WTC11 (cell line): ENCODE results near the gene RBM26. TPM values are rescaled to one million over a fixed set of nuclear protein-coding genes. Genes with fewer than 3 reads are reported as not detected.

ENCODE experiments used
- ATAC-seq: fragments of 200-7000 bp; cut with Tn5 transposase; 2 replicates; pipeline ENCODE4 v1.10.0; 2021; ENCODE audit warnings: mild to moderate bottlenecking, moderate library complexity
- CTCF ChIA-PET: fragments of 300-600 bp; sonication (Branson Sonifier 250); formaldehyde crosslinking; loops from one replicate; lab custom pipeline; 2021; ENCODE audit warnings: antibody characterized with exemption; lab: Charles Lee
- POLR2A ChIA-PET: fragments of 350-600 bp; sonication (Branson Sonifier 250); formaldehyde crosslinking; loops from one replicate; lab custom pipeline; 2021; ENCODE audit warnings: antibody characterized with exemption; lab: Charles Lee
- DNase-seq: peaks from one replicate; pipeline ENCODE4 v3.0.0; 2021; ENCODE audit warnings: low spot score
- H3K27ac Mint-ChIP-seq: 2 replicates; pipeline ENCODE4 v1.8.0; 2021; ENCODE audit warnings: mixed read lengths
- H3K27me3 Mint-ChIP-seq: 2 replicates; pipeline ENCODE4 v1.8.0; 2021; ENCODE audit warnings: low read depth, mild to moderate bottlenecking, moderate library complexity, mixed read lengths
- H3K36me3 Mint-ChIP-seq: 2 replicates; pipeline ENCODE4 v1.8.0; 2021; ENCODE audit warnings: mixed read lengths
- H3K4me1 Mint-ChIP-seq: 2 replicates; pipeline ENCODE4 v1.8.0; 2022; ENCODE audit warnings: mixed read lengths
- H3K4me3 Mint-ChIP-seq: 2 replicates; pipeline ENCODE4 v1.8.0; 2021; ENCODE audit warnings: mild to moderate bottlenecking, moderate library complexity, mixed read lengths
- H3K9me3 Mint-ChIP-seq: 2 replicates; pipeline ENCODE4 v1.8.0; 2021; ENCODE audit warnings: mixed read lengths
- CREM ChIP-seq: sonication (generic); formaldehyde crosslinking; IDR thresholded peaks from 2 replicates; pipeline ENCODE4 v1.8.1; 2022; ENCODE audit warnings: mild to moderate bottlenecking, missing genetic modification reagents, moderate library complexity
- E2F4 ChIP-seq: sonication (generic); formaldehyde crosslinking; IDR thresholded peaks from 2 replicates; pipeline ENCODE4 v1.8.1; 2022; ENCODE audit warnings: low read depth, mild to moderate bottlenecking, moderate library complexity, missing genetic modification reagents, borderline replicate concordance
- E2F5 ChIP-seq: sonication (generic); formaldehyde crosslinking; IDR thresholded peaks from 2 replicates; pipeline ENCODE4 v1.8.1; 2022; ENCODE audit warnings: mild to moderate bottlenecking, moderate library complexity, missing genetic modification reagents
- FOXJ3 ChIP-seq: sonication (generic); formaldehyde crosslinking; IDR thresholded peaks from 2 replicates; pipeline ENCODE4 v1.9.0; 2021; ENCODE audit warnings: missing genetic modification reagents, mild to moderate bottlenecking, borderline replicate concordance
- IRF1 ChIP-seq: sonication (generic); formaldehyde crosslinking; IDR thresholded peaks from 2 replicates; pipeline ENCODE4 v1.8.0; 2023; ENCODE audit warnings: missing genetic modification reagents
- IRF2 ChIP-seq: sonication (generic); formaldehyde crosslinking; IDR thresholded peaks from 2 replicates; pipeline ENCODE4 v1.8.0; 2022; ENCODE audit warnings: low read depth, missing genetic modification reagents, borderline replicate concordance
- NFATC4 ChIP-seq: fragments of 250-450 bp; sonication (Bioruptor Pico); IDR thresholded peaks from 2 replicates; pipeline ENCODE4 v1.9.0; 2021; ENCODE audit warnings: mild to moderate bottlenecking
- OVOL2 ChIP-seq: fragments of 250-450 bp; sonication (Bioruptor Pico); IDR thresholded peaks from 2 replicates; pipeline ENCODE4 v1.9.0; 2021; ENCODE audit warnings: mild to moderate bottlenecking, borderline replicate concordance
- TP53 ChIP-seq: sonication (generic); formaldehyde crosslinking; IDR thresholded peaks from 2 replicates; pipeline ENCODE4 v1.8.1; 2023; ENCODE audit warnings: mild to moderate bottlenecking, missing genetic modification reagents
- USF2 ChIP-seq: sonication (generic); formaldehyde crosslinking; IDR thresholded peaks from 2 replicates; pipeline ENCODE4 v1.8.1; 2023; ENCODE audit warnings: mild to moderate bottlenecking, missing genetic modification reagents, moderate library complexity
- ZNF671 ChIP-seq: fragments of 250-450 bp; sonication (Bioruptor Pico); IDR thresholded peaks from 2 replicates; pipeline ENCODE4 v1.8.0; 2021; ENCODE audit warnings: mild to moderate bottlenecking
- total RNA-seq: library from RNA; stranded (reverse); gene quantifications from 3 replicates; pipeline ENCODE4 v1.2.3, GENCODE V29; 2021
- TF ChIP-seq, protein P1 (sequence below): sonication (generic); formaldehyde crosslinking; IDR thresholded peaks from 2 replicates; pipeline ENCODE4 v1.8.1; 2022; ENCODE audit warnings: mild to moderate bottlenecking, missing genetic modification reagents, moderate library complexity, borderline replicate concordance
- TF ChIP-seq, protein P2 (sequence below): sonication (generic); formaldehyde crosslinking; IDR thresholded peaks from 2 replicates; pipeline ENCODE4 v1.8.0; 2022; ENCODE audit warnings: mild to moderate bottlenecking, missing genetic modification reagents
- TF ChIP-seq, protein P3 (sequence below): sonication (generic); formaldehyde crosslinking; IDR thresholded peaks from 2 replicates; pipeline ENCODE4 v1.8.1; 2023; ENCODE audit warnings: mild to moderate bottlenecking, missing genetic modification reagents
- TF ChIP-seq, protein P4 (sequence below): sonication (generic); formaldehyde crosslinking; IDR thresholded peaks from 2 replicates; pipeline ENCODE4 v1.8.0; 2022; ENCODE audit warnings: mild to moderate bottlenecking, missing genetic modification reagents
- TF ChIP-seq, protein P5 (sequence below): fragments of 250-450 bp; sonication (Bioruptor Pico); conservative IDR thresholded peaks from 2 replicates; pipeline ENCODE4 v1.9.0; 2021; ENCODE audit warnings: mild to moderate bottlenecking
- TF ChIP-seq, protein P6 (sequence below): sonication (generic); formaldehyde crosslinking; IDR thresholded peaks from 2 replicates; pipeline ENCODE4 v1.8.1; 2022; ENCODE audit warnings: low read depth, missing genetic modification reagents, borderline replicate concordance

RBM26 gene
- total RNA-seq, 1 experiment from 2014 or later: 64.1 TPM

GRCh38 chr13:79369226-79369625 is 36.8 kb downstream of the RBM26 start:
- no peaks in the 10 kb centered on the region for H3K4me1 Mint-ChIP-seq
- no peak for DNase-seq
- H3K27ac Mint-ChIP-seq: no peak overlapping the region
- TF ChIP-seq, protein P1, sequence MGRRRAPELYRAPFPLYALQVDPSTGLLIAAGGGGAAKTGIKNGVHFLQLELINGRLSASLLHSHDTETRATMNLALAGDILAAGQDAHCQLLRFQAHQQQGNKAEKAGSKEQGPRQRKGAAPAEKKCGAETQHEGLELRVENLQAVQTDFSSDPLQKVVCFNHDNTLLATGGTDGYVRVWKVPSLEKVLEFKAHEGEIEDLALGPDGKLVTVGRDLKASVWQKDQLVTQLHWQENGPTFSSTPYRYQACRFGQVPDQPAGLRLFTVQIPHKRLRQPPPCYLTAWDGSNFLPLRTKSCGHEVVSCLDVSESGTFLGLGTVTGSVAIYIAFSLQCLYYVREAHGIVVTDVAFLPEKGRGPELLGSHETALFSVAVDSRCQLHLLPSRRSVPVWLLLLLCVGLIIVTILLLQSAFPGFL (CRISPR knock-in tag): no peak
- TF ChIP-seq, protein P2, sequence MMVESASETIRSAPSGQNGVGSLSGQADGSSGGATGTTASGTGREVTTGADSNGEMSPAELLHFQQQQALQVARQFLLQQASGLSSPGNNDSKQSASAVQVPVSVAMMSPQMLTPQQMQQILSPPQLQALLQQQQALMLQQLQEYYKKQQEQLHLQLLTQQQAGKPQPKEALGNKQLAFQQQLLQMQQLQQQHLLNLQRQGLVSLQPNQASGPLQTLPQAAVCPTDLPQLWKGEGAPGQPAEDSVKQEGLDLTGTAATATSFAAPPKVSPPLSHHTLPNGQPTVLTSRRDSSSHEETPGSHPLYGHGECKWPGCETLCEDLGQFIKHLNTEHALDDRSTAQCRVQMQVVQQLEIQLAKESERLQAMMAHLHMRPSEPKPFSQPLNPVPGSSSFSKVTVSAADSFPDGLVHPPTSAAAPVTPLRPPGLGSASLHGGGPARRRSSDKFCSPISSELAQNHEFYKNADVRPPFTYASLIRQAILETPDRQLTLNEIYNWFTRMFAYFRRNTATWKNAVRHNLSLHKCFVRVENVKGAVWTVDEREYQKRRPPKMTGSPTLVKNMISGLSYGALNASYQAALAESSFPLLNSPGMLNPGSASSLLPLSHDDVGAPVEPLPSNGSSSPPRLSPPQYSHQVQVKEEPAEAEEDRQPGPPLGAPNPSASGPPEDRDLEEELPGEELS: no peak
- TF ChIP-seq, protein P3, sequence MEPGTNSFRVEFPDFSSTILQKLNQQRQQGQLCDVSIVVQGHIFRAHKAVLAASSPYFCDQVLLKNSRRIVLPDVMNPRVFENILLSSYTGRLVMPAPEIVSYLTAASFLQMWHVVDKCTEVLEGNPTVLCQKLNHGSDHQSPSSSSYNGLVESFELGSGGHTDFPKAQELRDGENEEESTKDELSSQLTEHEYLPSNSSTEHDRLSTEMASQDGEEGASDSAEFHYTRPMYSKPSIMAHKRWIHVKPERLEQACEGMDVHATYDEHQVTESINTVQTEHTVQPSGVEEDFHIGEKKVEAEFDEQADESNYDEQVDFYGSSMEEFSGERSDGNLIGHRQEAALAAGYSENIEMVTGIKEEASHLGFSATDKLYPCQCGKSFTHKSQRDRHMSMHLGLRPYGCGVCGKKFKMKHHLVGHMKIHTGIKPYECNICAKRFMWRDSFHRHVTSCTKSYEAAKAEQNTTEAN (CRISPR knock-in tag): no peak
- TF ChIP-seq E2F5: no peak
- TF ChIP-seq OVOL2 (CRISPR knock-in tag): no peak
- TF ChIP-seq IRF1 (CRISPR knock-in tag): no peak
- TF ChIP-seq, protein P4, sequence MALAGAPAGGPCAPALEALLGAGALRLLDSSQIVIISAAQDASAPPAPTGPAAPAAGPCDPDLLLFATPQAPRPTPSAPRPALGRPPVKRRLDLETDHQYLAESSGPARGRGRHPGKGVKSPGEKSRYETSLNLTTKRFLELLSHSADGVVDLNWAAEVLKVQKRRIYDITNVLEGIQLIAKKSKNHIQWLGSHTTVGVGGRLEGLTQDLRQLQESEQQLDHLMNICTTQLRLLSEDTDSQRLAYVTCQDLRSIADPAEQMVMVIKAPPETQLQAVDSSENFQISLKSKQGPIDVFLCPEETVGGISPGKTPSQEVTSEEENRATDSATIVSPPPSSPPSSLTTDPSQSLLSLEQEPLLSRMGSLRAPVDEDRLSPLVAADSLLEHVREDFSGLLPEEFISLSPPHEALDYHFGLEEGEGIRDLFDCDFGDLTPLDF (CRISPR knock-in tag): no peak
- no peak for TF ChIP-seq TP53
- TF ChIP-seq FOXJ3 (CRISPR knock-in tag): no peak
- TF ChIP-seq IRF2 (CRISPR knock-in tag): no peak
- no peak for TF ChIP-seq NFATC4
- TF ChIP-seq USF2: no peak
- TF ChIP-seq, protein P5, sequence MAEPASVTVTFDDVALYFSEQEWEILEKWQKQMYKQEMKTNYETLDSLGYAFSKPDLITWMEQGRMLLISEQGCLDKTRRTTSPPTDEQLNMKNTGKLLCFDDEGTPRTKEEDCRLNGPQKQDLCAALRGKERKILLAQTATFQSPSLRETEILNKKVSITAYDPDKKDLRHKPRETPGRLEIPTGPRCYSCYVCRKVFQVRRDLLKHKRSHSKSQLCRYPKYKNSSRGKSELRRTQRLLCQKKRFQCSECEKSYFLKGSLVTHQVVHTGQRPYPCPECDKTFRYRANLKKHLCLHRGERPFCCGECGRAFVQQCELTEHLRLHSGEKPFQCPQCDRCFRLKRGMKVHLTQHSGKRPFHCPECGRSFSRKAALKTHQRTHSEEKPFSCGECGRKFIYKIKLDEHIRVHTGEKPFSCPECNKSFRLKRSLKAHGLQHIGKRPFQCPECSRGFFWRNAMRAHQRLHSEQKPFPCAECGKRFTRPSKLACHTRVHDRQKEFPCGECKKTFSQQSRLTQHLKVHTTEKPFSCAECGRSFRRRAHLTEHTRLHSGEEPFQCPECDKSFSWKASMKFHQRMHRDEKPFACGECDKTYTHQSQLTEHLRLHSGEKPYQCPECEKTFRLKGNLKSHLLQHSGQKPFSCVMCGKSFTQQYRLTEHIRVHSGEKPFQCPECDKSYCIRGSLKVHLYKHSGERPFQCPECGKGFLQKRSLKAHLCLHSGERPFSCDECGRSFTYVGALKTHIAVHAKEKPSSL (CRISPR knock-in tag): no peak
- TF ChIP-seq, protein P6, sequence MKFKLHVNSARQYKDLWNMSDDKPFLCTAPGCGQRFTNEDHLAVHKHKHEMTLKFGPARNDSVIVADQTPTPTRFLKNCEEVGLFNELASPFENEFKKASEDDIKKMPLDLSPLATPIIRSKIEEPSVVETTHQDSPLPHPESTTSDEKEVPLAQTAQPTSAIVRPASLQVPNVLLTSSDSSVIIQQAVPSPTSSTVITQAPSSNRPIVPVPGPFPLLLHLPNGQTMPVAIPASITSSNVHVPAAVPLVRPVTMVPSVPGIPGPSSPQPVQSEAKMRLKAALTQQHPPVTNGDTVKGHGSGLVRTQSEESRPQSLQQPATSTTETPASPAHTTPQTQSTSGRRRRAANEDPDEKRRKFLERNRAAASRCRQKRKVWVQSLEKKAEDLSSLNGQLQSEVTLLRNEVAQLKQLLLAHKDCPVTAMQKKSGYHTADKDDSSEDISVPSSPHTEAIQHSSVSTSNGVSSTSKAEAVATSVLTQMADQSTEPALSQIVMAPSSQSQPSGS (CRISPR knock-in tag): no peak
- no peak for TF ChIP-seq CREM (CRISPR knock-in tag)
- TF ChIP-seq E2F4 (CRISPR knock-in tag): no peak
- TF ChIP-seq ZNF671 (CRISPR knock-in tag): no peak
- no peaks in the 10 kb centered on the region for H3K9me3 Mint-ChIP-seq
- peaks cover 61% of the 10 kb centered on the region for H3K36me3 Mint-ChIP-seq
- no peaks in the 10 kb centered on the region for H3K27me3 Mint-ChIP-seq
- CTCF ChIA-PET: no interaction called here
- POLR2A ChIA-PET: no interaction called here
- no peak overlapping the region for H3K4me3 Mint-ChIP-seq
- ATAC-seq: no peak
